Muscle layer of duodenum (tissue), 2 donors: ENCODE data around the gene CDS1.

Experiments
- H3K27ac ChIP-seq: one replicate; pipeline ENCODE4 v1.7.0; 2013; ENCODE audit warnings: mild to moderate bottlenecking, low read length
- H3K27me3 ChIP-seq: one replicate; pipeline ENCODE4 v1.7.0; 2013; ENCODE audit warnings: low read depth, mild to moderate bottlenecking, control low read depth, low read length
- H3K36me3 ChIP-seq, 2 donors: one replicate each; pipeline ENCODE4 v1.7.0; 2013; ENCODE audit warnings: low read length in 2 of 2, control low read depth in 1 of 2, mild to moderate bottlenecking in 1 of 2; ENCODE audit not compliant: insufficient read depth in 2 of 2, control insufficient read depth in 1 of 2
- H3K4me1 ChIP-seq, 2 donors: one replicate each; pipeline ENCODE4 v1.7.0; 2013; ENCODE audit warnings: low read length in 2 of 2, mild to moderate bottlenecking in 2 of 2, control low read depth in 1 of 2, moderate library complexity in 1 of 2; ENCODE audit not compliant: insufficient read depth in 2 of 2, control insufficient read depth in 1 of 2
- H3K4me3 ChIP-seq, 2 donors: one replicate each; pipeline ENCODE4 v1.7.0; 2013; ENCODE audit warnings: low read length in 2 of 2, low read depth in 1 of 2, mild to moderate bottlenecking in 1 of 2
- H3K9me3 ChIP-seq, 2 donors: one replicate each; pipeline ENCODE4 v1.7.0; 2013; ENCODE audit warnings: low read length in 2 of 2, control low read depth in 1 of 2, mild to moderate bottlenecking in 1 of 2; ENCODE audit not compliant: control insufficient read depth in 1 of 2
- donor health status: healthy.

CDS1 gene

DNA sequence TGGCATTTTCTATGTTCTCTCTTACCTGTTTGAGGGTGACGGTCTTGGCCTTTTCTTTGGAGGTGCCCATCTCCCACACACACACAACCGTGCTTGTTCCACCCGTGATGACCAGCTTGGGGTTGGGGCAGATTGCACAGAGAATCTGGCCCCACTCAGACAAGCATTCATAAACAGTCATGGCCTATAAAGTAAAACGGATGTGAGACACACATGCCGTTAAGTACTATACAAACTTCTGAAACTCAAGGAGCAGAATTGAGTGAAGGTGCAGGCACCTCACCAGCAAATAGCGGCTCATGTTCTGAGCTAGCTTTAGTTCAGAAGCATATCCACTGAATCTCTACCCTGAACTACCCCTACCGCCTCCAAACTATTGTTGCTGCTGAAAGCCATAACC is 107.6 kb downstream of the CDS1 start:
- Histone ChIP-seq H3K4me1 (no peaks in the 10 kb centered on the region), H3K27ac (no peak overlapping the region), H3K9me3 (no peaks in the 10 kb centered on the region), H3K36me3 (peaks cover 54 to 68% of the 10 kb centered on the region in 2 donors), H3K4me3 (no peak overlapping the region), H3K27me3 (no peaks in the 10 kb centered on the region)

DNA sequence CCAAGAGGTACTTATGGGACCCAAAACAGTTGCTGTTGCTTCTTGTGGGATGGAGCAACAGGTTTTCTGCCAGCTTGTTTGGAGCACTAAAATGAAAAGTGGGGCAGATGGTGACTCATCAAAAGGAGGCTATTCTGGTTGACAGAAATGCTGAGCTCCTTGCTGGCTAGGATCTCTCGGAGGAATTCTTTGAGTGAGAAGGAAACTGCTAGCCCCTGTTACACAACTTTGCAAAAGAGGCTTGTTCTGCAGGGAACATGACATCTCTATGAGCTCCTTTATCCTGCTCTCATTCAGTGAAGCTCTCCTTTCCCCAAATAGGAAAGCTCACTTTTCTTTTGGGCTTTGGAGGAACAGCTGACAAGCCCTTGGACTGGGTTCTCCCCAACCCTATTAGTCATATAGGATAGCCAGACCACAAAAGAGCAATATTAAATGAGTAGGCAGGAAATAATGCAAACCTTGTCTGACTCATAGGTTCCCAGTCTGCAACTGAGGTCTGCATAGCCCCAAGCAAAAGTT is 108.3 kb downstream of the CDS1 start:
- no peaks in the 10 kb centered on the region for H3K9me3 ChIP-seq

DNA sequence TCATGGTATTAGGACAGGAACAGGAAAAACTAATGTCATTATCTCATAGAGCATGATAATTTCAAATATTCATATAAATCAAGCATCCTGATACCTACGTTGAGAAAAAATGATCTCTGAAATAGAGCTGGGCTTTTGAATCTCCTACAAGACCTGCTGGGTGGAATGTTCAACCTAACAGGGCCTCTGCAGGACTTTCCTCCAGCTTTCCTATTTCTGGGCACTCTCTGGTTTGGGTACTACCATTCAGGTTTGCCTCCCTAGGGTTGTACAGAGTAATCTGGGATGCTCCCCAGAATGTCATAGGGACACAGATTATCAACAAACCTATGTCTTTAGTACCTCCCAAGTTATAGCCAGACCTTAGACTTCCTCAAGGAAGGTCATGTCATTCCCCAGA is 108.9 kb downstream of the CDS1 start:
- Histone ChIP-seq H3K9me3 (no peaks in the 10 kb centered on the region), H3K4me3 (no peak overlapping the region), H3K4me1 (no peaks in the 10 kb centered on the region), H3K27ac (no peak overlapping the region), H3K36me3 (peaks cover 54 to 73% of the 10 kb centered on the region in 2 donors), H3K27me3 (no peaks in the 10 kb centered on the region)

More for the DNA sequence above, 108.3 kb downstream of the CDS1 start:
- Histone ChIP-seq H3K36me3 (peaks cover 58 to 73% of the 10 kb centered on the region in 2 donors), H3K4me3 (no peak overlapping the region), H3K4me1 (no peaks in the 10 kb centered on the region), H3K27me3 (no peaks in the 10 kb centered on the region), H3K27ac (no peak overlapping the region)

DNA sequence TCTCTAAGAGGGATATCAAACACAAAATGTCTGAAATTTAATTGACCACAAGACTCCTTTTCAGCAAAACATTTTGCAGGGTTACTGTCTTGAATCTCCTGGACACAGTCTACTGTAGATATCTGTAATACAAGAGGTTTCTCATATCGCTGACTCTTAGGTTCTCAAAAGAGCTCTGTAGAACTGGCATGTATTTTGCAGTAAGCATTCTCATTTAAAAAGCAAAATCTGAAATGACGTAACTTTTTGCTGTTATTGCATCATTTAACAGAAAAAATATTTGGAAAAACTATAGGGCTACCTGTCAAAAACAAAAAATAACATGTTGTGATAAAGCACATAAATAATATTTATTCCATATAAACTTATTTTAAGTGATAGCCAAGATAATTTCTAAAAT is 114.2 kb downstream of the CDS1 start:
- no peaks in the 10 kb centered on the region for H3K27me3 ChIP-seq
- no peak overlapping the region for H3K4me3 ChIP-seq
- no peaks in the 10 kb centered on the region for H3K4me1 ChIP-seq
- no peaks in the 10 kb centered on the region for H3K9me3 ChIP-seq
- no peak overlapping the region for H3K27ac ChIP-seq
- peaks cover 41 to 81% of the 10 kb centered on the region in 2 donors for H3K36me3 ChIP-seq

DNA sequence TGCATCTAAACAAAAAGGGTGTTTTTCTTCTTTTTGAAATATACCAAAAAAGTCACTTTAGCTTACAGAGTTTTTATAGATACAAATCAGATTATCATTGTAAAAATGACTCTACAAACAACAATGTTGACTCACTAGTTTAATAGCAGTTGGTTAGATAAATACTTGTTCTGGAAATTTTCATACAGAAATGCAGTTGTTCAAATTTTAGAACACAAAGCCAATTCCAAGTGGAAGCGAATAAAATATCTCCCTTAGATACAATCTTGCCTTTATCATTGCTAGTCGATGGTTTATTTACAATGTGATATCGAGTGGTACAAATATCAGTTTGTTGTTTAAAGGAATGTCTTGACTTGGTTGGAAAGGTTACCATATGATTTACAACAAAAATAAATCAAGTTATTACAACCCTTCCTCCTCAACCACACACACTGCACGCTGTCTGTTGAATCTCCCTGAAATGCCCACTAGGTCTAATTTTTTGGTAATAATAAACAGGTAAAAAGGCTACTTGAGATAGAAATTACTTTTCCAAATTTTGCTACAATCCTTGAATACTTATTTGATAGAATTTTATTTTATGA is 114.8 kb downstream of the CDS1 start:
- Histone ChIP-seq H3K4me1 (no peaks in the 10 kb centered on the region), H3K36me3 (peaks cover 40 to 80% of the 10 kb centered on the region in 2 donors), H3K27me3 (no peaks in the 10 kb centered on the region), H3K9me3 (no peaks in the 10 kb centered on the region), H3K27ac (no peak overlapping the region), H3K4me3 (no peak overlapping the region)

DNA sequence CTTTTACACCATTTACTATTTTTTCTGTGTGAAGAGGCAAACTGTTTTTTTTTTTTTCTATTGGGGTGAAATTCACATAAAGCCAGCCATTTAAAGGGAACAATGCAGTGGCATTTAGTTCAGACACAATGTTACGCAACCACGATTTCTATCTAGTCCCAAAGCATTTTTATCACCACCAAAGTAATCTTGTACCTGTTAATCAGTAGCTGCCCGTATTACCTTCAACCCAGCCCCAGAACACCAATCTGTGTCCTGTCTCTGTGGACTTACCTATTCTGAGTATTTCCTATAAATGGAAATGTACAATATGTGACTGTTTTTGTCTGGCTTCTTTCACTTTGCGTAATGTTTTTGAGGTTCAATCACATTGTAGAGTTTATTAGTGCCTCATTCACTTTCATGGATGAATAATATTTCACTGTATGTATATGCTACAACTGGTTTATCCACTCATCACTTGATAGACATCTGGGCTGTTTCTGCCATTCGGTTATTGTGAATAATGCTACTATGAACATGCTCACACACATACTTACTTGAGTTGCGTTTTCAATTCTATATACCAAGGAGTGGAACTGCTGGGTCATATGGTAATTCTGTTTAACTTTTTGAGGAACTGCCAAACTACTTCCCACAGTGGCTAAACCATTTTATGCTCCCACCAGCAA is 116.2 kb downstream of the CDS1 start:
- no peaks in the 10 kb centered on the region for H3K4me1 ChIP-seq
- H3K9me3 ChIP-seq = no peaks in the 10 kb centered on the region
- H3K36me3 ChIP-seq = peaks cover 42 to 81% of the 10 kb centered on the region in 2 donors
- H3K27ac ChIP-seq = no peak overlapping the region
- no peaks in the 10 kb centered on the region for H3K27me3 ChIP-seq
- no peak overlapping the region for H3K4me3 ChIP-seq
